ENCODE measurements around the gene KRTAP4-11.
"Not testable (repeated sequence)": the region's sequence is repeated elsewhere in the genome, so short reads cannot be mapped to it uniquely, and the experiment has no call there.

Gene KRTAP4-11

DNA sequence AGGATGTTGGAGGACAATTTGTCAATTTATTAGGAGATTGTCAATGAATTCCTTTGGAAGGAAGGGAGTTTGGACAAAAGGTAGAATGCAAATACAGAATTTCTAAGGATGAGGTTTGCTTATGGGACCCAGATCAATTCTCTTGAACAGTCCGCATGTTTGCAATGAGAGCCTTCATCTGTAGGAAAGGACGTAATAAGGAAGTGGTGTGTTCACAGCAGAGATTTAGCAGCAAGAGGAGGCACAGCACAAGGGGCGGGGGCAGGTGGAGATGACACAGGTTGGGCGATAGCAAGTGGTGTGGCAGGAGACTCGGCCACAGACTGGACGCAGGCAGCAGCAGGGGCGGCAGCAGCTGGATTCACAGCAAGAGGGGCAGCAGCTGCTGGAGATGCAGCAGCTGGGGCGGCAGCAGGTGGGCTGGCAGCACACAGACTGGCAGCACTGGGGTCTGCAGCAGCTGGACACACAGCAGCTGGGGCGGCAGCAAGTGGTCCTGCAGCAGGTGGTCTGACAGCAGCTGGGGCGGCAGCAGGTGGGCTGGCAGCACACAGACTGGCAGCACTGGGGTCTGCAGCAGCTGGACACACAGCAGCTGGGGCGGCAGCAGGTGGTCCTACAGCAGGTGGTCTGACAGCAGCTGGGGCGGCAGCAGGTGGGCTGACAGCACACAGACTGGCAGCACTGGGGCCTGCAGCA lies 5.3 kb upstream of the KRTAP4-11 start:
- not testable (repeated sequence) for DNase-seq

DNA sequence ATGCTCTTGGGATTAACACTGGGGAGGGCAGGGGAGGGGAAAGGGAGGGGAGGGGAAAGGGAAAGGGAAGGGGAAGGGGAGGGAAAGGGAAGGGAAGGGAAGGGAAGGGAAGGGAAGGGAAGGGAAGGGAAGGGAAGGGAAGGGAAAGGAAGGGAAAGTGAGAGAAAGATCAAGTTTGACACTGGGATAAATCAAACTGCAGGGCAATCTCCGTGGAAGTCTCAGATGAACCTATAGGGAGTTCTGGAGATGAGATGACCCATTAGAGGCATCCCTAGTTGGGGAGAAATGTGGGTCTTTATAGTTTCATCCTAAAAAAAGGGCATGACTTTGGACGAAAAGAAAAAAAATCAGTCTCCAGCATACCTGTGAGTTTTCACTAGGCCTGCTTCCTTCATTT lies 3.6 kb upstream of the KRTAP4-11 start:
- DNase-seq, result no peak

DNA sequence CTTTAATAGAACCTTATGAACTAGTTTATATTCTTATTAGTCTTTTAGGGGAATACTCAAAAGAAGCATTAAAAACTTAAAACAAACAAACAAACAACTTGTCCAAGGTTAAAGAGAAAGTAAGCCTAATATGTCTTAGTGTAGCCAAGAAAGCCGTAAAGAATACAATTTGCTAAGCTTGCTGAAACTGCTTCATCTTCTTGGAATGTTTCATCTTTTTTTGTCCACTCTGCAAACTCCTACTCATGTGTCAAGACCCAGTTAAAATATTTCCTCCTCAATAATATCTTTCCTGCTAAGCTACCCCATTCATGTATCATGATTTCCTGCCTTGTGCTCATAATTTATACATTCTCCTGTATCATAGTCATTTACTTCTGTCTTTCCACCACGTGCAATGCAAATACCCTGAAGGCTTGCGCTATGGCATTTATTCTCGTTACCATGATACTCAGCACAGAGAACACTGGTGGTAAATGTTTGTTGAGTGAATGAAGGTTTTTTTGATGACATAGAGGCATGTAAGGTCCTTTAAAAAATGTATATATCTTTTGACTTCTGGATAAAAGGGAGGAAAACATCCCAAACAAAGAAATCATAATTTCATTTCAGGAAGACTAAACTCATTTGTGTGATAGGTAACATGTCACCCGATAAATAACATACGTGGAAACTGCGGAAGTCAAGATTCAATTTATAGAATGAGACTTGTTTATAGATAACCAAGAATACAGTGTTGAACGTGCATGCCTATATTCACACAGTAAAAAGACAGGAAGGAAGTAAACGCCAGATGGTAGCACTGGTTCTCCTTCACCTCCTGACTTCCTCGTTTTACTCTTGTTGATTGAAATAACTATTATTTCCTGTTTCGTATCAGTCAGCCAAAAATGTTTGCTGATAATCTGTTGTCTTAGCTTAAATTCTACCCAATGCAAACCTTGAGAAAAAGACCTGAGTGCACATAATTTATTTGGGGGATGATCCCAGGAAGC lies 1.8 kb upstream of the KRTAP4-11 start:
- DNase-seq, result peak; percentile 76 to 78

DNA sequence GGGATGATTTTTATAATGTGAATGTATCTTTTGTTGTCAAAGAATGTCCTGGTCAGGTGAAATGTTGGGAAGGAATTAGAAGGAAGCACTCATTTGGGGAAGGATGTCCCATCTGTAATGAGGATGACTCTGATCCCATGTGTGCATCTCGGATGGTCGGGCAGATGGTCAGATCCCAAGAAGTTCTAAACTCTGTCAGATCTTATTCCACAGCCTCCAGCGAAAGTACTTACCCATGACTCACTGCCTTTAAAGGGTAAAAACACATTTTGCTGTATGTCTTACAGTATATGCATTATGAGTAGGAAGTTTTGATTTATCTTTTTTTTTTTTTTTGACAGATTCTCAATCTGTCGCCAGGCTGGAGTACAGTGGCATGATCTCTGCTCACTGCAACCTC lies 548 bp upstream of the KRTAP4-11 start:
- no peak for DNase-seq

DNA sequence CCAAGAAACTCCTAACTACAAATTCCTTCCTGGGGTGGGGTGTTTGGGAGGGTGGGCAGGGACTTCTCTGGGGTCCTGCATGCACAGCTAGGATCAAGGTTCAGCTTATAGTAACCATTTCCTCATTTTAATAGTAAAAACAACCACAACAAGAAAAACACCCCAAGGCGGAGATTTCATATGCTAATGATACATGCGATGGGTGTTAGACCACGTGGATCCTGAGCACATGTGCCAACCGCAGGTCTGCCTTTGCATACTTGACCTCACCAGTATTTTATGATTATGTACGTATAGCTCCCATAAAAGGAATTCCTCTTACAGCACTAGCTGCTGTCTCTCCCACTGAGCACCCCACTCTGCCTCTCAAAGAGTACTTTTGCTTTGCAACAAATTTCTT lies 1.9 kb downstream of the KRTAP4-11 start:
- DNase-seq, result no peak

DNA sequence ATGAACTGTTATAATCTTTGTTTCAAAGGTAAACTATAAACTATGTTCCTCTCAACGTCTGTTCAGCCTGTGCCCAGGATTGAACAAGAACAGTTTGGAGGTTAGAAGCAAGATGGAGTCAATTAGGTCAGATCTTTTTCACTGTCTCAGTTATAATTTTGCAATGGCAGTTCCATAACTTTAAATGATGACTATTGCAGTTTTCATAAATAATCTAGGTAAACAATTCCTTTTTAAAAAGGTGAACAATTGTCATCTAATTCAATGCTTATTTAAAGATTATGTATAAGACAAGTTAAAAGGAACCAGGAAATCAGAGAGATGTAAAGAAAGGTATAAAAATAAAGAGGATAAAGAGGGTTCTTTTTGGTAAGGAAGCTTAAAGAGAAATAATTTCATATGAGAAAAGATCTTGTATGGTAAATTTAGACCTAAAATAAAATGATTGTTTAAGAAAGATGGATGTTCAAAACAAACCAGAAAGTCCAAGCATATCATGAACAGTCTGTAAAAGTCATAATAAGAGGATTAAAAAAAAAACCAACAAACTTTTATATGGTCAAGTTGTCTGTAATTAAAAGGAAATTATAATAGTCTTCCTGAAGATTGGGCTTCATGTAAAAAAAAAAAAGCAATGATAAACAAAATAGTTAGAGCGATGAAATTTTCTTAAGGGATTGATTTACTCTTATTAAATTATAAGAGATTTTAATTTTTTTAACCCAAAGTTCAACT lies 6.9 kb downstream of the KRTAP4-11 start:
- no peak for DNase-seq

DNA sequence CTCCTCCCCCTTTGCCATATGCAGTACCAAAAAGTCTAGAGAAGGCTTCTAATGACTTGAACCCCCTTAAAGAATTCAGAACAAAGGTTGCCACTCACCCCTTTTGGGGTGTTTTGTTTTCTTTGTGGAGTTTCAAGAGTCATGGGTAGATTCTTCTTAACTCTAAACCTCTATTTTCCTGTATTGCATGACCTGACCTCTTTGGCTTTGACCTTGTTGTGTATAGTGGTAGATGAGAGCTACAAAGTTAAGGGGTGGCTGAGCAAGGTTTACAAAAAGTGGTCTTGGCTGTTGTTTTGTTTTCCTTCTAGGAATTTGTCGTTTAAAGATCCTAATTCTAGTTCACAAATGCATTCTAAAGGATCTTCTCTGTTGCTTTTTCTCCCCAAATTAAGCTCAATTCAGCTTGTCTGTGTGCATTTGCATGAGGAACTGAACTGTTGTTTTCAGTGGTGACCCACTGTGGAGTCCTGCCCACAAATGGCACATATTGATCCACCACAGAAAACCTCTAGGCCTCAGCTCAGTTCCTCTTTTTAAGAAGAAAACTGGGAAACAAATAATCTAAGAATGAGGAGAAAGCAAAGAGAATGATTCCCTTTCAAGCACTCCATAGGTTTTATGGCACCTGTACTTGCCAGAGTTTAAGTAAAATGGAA lies 9.3 kb downstream of the KRTAP4-11 start:
- DNase-seq, result not testable (repeated sequence)

DNA sequence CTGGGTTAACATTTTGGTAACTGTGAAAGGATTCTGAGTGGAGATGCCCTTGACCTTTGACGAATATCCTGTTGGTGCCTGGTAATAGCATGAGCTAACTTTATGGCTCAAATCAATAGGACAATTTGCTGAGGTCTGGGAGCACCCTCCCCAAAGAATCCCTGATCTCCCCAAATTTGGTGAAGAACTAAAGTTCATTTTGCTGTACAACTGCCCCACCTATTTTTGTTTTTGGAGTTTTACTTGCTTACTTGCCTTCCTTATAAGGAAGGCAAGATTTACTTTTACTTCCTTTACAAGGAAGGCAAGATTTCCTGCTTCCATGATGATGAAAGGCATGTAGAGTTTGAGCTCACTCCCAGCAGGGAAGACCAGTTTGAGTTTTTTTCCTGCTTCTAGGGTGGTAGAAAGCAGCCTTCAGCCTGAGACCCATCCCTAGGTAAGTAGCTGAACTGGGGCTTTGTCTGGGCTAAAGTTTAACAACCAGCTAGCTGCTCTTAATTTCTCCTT lies 10.2 kb downstream of the KRTAP4-11 start:
- no peak for DNase-seq

DNA sequence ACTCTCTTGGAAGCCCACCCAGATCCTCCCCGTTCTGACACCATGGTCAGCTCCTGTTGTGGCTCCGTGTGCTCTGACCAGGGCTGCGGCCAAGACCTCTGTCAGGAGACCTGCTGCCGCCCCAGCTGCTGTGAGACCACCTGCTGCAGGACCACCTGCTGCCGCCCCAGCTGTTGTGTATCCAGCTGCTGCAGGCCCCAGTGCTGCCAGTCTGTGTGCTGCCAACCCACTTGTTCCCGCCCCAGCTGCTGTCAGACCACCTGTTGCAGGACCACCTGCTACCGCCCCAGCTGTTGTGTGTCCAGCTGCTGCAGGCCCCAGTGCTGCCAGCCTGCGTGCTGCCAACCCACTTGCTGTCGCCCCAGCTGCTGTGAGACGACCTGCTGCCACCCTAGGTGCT lies 12.8 kb downstream of the KRTAP4-11 start, which contains the start of gene KRTAP4-9:
Gene KRTAP4-9, plus strand, starts transcription at position 43 of the 400 bp plus-strand sequence. Its CDS starts 0 bp downstream, at position 43.
- DNase-seq, result not testable (repeated sequence)

DNA sequence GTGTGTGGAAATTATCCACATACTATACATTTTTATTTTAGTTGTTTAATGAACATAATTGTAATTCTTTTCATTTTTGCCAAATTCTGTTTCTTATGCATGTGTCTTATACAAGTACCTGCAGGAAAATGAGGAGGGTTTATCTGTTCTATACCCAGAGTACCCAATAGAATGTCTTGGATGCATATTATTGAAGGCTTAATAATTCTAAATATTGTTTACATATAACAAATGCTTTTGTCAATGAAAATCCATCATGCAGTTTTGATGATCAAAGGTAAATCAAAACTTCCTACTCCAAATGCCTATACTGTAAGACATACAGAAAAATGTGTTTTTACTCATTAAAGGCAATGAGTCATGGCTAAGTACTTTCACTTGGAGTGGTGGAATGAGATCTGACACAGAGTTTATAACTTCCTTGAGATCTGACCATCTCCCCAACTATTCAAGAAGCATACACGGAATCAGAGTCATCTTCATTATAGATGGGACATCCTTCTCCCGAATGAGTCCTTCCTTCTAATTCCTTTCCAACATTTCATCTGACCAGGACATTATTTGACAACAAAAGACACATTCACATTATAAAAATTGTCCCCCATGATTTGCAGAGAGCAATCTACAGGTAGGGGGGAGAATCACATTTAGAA lies 13.7 kb downstream of the KRTAP4-11 start:
- not testable (repeated sequence) for DNase-seq

DNA sequence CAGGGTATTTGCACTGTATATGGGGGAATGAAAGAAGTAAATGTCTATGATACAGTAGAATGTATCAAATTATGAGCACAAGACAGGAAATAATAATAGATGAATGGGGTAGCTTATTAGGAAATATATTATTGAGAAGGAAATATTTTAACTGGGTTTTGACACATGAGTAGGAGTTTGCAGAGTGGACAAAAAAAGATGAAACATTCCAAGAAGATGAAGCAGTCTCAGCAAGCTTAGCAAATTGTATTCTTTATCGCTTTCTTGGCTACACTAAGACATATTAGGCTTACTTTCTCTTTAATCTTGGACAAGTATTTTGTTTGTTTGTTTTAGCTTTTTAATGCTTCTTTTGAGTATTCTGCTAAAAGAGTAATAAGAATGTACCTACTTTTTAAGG lies 14.3 kb downstream of the KRTAP4-11 start:
- no peak for DNase-seq

DNA sequence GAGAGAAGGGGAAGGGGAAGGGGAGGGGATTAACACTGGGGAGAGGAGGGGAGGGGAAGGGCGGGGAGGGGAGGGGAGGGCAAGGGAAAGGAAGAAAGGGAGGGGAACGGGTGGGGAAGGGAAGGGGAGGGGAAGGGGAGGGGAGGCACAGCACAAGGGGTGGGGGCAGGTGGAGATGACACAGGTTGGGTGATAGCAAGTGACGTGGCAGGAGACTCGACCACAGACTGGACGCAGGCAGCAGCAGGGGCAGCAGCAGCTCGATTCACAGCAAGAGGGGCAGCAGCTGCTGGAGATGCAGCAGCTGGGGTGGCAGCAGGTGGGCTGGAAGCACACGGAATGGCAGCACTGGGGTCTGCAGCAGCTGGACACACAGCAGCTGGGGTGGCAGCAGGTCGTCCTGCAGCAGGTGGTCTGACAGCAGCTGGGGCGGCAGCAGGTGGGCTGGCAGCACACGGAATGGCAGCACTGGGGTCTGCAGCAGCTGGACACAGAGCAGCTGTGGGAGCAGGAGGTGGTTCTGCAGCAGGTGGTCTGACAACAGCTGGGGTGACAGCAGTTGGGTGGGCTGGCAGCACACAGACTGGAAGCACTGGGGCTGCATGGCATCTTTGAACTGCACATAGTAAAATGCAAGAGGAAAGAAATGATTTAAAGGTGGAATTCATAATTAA lies 16.4 kb downstream of the KRTAP4-11 start, which contains the start of gene KRTAP4-16:
Gene KRTAP4-16, minus strand, starts transcription at position 624 of the 674 bp plus-strand sequence. Its CDS starts 0 bp downstream, at position 624.
- no peak for DNase-seq

DNA sequence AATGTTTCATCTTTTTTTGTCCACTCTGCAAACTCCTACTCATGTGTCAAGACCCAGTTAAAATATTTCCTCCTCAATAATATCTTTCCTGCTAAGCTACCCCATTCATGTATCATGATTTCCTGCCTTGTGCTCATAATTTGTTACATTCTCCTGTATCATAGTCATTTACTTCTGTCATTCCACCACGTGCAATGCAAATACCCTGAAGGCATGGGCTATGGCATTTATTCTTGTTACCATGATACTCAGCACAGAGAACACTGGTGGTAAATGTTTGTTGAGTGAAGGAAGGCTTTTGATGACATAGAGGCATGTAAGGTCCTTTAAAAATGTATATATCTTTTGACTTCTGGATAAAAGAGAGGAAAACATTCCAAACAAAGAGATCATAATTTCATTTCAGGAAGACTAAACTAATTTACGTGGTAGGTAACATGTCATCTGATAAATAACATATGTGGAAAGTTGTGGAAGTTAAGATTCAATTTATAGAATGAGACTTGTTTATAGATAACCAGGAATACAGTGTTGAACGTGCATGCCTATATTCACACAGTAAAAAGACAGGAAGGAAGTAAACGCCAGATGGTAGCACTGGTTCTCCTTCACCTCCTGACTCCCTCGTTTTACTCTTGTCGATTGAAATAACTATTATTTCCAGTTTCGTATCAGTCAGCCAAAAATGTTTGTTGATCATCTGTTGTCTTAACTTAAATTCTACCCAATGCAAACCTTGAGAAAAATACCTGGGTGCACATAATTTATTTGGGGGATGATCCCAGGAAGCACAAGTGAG lies 18.3 kb downstream of the KRTAP4-11 start:
- DNase-seq, result not testable (repeated sequence)

DNA sequence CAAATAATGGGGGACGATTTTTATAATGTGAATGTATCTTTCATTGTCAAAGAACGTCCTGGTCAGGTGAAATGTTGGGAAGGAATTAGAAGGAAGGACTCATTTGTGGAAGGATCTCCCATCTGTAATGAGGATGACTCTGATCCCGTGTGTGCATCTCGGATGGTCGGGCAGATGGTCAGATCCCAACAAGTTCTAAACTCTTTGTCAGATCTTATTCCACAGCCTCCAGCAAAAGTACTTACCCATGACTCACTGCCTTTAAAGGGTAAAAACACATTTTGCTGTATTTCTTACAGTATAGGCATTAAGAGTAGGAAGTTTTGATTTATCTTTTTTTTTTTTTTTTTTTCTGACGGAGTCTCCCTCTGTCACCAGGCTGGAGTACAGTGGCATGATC lies 19.7 kb downstream of the KRTAP4-11 start:
- DNase-seq, result no peak

DNA sequence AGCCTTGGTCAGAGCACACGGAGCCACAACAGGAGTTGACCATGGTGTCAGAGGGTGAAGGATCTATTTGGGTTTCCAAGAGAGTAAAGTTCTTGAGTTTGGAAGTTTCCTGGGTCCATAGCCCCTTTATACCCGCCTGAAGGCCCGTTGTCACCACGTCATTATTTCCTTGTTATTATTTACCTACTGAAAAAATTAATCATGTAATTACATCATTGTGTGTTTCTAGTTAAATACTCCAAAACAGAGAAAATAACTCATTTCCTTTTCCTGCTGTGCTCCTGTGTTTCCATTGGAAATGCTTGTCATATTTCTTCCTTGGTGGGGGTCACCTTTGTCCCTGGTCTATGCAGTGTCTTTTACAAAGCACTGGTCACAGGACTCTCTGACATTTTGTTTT lies 20.1 kb downstream of the KRTAP4-11 start, which contains the start of gene KRTAP4-8:
Gene KRTAP4-8, minus strand, starts transcription at position 101 of the 400 bp plus-strand sequence. Its CDS starts 58 bp downstream, at position 43.
- DNase-seq, result no peak

DNA sequence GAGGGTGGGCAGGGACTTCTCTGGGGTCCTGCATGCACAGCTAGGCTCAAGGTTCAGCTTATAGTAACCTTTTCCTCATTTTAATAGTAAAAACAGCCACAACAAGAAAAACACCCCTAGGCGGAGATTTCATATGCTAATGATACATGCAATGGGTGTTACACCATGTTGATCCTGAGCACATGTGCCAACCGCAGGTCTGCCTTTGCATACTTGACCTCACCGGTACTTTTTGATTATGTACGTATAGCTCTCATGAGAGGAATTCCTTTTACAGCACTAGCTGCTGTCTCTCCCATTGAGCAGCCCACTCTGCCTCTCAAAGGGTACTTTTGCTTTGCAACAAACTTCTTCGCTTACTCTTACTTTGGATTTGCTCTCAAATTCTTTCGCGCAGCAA lies 22.1 kb downstream of the KRTAP4-11 start:
- DNase-seq, result no peak

DNA sequence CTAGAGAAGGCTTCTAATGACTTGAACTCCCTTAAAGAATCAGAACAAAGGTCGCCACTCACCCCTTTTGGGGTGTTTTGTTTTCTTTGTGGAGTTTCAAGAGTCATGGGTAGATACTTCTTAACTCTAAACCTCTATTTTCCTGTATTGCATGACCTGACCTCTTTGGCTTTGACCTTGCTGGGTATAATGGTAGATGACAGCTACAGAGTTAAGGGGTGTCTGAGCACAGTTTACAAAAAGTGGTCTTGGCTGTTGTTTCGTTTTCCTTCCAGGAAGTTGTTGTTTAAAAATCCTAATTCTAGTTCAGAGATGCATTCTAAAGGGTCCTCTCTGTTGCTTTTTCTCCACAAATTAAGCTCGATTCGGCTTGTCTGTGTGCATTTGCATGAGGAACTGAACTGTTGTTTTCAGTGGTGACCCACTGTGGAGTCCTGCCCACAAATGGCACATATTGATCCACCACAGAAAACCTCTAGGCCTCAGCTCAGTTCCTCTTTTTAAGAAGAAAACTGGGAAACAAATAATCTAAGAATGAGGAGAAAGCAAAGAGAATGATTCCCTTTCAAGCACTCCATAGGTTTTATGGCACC lies 29.3 kb downstream of the KRTAP4-11 start:
- DNase-seq, result not testable (repeated sequence)

DNA sequence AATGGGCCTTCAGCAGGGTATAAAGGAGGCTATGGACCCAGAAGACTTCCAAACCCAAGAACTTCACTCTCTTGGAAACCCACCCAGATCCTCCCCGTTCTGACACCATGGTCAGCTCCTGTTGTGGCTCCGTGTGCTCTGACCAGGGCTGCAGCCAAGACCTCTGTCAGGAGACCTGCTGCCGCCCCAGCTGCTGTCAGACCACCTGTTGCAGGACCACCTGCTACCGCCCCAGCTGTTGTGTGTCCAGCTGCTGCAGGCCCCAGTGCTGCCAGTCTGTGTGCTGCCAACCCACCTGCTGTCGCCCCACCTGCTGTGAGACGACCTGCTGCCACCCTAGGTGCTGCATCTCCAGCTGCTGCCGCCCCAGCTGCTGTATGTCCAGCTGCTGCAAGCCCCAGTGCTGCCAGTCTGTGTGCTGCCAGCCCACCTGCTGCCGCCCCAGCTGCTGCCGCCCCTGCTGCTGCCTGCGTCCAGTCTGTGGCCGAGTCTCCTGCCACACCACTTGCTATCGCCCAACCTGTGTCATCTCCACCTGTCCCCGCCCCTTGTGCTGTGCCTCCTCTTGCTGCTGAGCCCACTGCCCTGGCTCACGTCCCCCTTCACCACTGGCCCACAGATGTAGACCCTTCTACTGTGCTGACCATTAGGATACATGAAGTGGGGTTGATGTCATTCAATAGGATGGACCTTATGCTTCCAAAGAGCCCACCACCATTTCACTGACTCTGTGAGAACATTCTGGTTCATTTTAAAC lies 33.9 kb downstream of the KRTAP4-11 start, which contains the start of gene KRTAP4-7:
Gene KRTAP4-7, plus strand, starts transcription at position 51 of the 757 bp plus-strand sequence. Its CDS starts 57 bp downstream, at position 108.
- not testable (repeated sequence) for DNase-seq

Measured in AML-193 (cell line).